A673 (cell line): ENCODE data around the gene C1QTNF5.

Source experiments
- EZH2 ChIP-seq: fragments of 200-600 bp; sonication (generic); IDR thresholded peaks from 2 replicates; pipeline ENCODE4 v1.6.1; 2017; ENCODE audit warnings: borderline replicate concordance, low read depth, mild to moderate bottlenecking, mixed read lengths, antibody characterized with exemption, low read length; ENCODE audit not compliant: poor library complexity, severe bottlenecking
- TF ChIP-seq, protein P1 (sequence below): fragments of 300-800, 200-600 bp; sonication (generic); conservative IDR thresholded peaks from 2 replicates; pipeline ENCODE4 v1.5.1; 2017; ENCODE audit warnings: low read depth, mild to moderate bottlenecking, antibody characterized with exemption, low read length, moderate library complexity, mixed read lengths

DNA sequence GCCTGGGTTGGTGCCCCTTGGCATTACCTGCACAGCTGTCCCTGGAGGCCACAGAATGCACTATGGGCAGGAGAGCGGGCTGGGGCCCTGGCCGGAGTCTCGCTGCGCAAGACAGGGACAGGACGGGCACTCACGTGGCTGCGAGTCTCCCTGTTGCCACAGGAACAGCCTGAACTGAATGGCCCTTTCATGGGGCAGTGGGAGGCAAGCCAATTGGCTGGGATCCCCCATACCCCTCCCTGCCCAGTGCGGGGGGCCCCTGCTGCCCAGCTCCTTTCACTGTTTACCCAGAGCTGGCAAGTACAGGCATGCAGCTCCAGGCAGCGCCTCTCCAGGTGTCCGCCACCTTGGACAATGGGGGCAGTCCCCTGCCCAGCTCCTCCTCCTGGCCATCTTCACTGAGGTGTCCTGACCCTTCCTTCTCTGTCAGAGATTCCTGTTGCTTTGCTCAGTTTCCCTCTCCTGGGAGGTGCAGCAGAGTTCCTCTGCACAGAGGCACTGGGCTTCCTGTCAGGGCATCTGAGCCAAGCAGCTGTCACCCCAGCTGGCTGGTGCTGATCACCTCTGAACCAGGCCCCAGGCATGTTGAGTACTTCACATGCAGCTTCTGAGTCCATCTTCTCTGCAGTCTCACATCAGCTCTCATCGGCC, 35.6 kb upstream of the C1QTNF5 start:
- TF ChIP-seq, protein P1, sequence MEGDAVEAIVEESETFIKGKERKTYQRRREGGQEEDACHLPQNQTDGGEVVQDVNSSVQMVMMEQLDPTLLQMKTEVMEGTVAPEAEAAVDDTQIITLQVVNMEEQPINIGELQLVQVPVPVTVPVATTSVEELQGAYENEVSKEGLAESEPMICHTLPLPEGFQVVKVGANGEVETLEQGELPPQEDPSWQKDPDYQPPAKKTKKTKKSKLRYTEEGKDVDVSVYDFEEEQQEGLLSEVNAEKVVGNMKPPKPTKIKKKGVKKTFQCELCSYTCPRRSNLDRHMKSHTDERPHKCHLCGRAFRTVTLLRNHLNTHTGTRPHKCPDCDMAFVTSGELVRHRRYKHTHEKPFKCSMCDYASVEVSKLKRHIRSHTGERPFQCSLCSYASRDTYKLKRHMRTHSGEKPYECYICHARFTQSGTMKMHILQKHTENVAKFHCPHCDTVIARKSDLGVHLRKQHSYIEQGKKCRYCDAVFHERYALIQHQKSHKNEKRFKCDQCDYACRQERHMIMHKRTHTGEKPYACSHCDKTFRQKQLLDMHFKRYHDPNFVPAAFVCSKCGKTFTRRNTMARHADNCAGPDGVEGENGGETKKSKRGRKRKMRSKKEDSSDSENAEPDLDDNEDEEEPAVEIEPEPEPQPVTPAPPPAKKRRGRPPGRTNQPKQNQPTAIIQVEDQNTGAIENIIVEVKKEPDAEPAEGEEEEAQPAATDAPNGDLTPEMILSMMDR, result no peak
- TF ChIP-seq EZH2, result no peak
